SK-N-SH treated with all-trans-retinoic acid at 6 μM for 48 hours (cell line): ENCODE results near the gene SLC28A1.

ENCODE experiments used
- ATAC-seq: fragments of 200-7000 bp; cut with Tn5 transposase; 3 replicates; pipeline ENCODE4 v1.9.1; 2020; ENCODE audit warnings: mild to moderate bottlenecking, moderate library complexity
- ARNTL ChIP-seq: fragments of 450-650 bp; formaldehyde crosslinking; IDR thresholded peaks from 2 replicates; pipeline ENCODE4 v1.5.0; 2020; ENCODE audit warnings: low read depth, mild to moderate bottlenecking, moderate library complexity, borderline replicate concordance
- BACH2 ChIP-seq: fragments of 250-450 bp; sonication (Bioruptor Pico); IDR thresholded peaks from 2 replicates; pipeline ENCODE4 v1.9.0; 2021; ENCODE audit warnings: mild to moderate bottlenecking, borderline replicate concordance
- CREB5 ChIP-seq: fragments of 250-450 bp; sonication (Bioruptor Pico); IDR thresholded peaks from 2 replicates; pipeline ENCODE4 v1.5.1; 2020; ENCODE audit warnings: low read depth, mild to moderate bottlenecking, moderate library complexity
- CSDC2 ChIP-seq: fragments of 250-450 bp; sonication (Bioruptor Pico); IDR thresholded peaks from 2 replicates; pipeline ENCODE4 v1.5.0; 2020; ENCODE audit warnings: mild to moderate bottlenecking, moderate library complexity
- CSRNP3 ChIP-seq: fragments of 250-450 bp; sonication (Bioruptor Pico); IDR thresholded peaks from 2 replicates; pipeline ENCODE4 v1.5.1; 2021; ENCODE audit warnings: mild to moderate bottlenecking, moderate library complexity
- ESRRG ChIP-seq: fragments of 250-450 bp; sonication (Bioruptor Pico); IDR thresholded peaks from 2 replicates; pipeline ENCODE4 v1.6.1; 2021; ENCODE audit warnings: mild to moderate bottlenecking
- GLIS3 ChIP-seq: fragments of 250-450 bp; sonication (Bioruptor Pico); IDR thresholded peaks from 2 replicates; pipeline ENCODE4 v1.5.0; 2020; ENCODE audit warnings: mild to moderate bottlenecking, moderate library complexity
- ISL1 ChIP-seq: fragments of 250-450 bp; sonication (Bioruptor Pico); IDR thresholded peaks from 2 replicates; pipeline ENCODE4 v2.1.2; 2022; ENCODE audit warnings: mild to moderate bottlenecking, moderate library complexity
- OSR1 ChIP-seq: fragments of 250-450 bp; sonication (Bioruptor Pico); IDR thresholded peaks from 2 replicates; pipeline ENCODE4 v1.8.0; 2022; ENCODE audit warnings: moderate library complexity, mild to moderate bottlenecking, inconsistent platforms
- PPARA ChIP-seq: fragments of 250-450 bp; sonication (Bioruptor Pico); IDR thresholded peaks from 2 replicates; pipeline ENCODE4 v1.5.0; 2020; ENCODE audit warnings: mild to moderate bottlenecking, borderline replicate concordance
- SNAI2 ChIP-seq: fragments of 250-450 bp; sonication (Bioruptor Pico); IDR thresholded peaks from 2 replicates; pipeline ENCODE4 v1.5.0; 2020; ENCODE audit warnings: mild to moderate bottlenecking, moderate library complexity
- TCF4 ChIP-seq: fragments of 250-450 bp; sonication (Bioruptor Pico); IDR thresholded peaks from 2 replicates; pipeline ENCODE4 v1.8.0; 2021; ENCODE audit warnings: mild to moderate bottlenecking, moderate library complexity, borderline replicate concordance
- TOX ChIP-seq: fragments of 250-450 bp; sonication (Bioruptor Pico); IDR thresholded peaks from 2 replicates; pipeline ENCODE4 v1.8.0; 2021; ENCODE audit warnings: mild to moderate bottlenecking, moderate library complexity, borderline replicate concordance
- TSHZ2 ChIP-seq: fragments of 250-450 bp; sonication (Bioruptor Pico); IDR thresholded peaks from 2 replicates; pipeline ENCODE4 v1.5.0; 2020; ENCODE audit warnings: mild to moderate bottlenecking, moderate library complexity
- ZC3H10 ChIP-seq: fragments of 250-450 bp; sonication (Bioruptor Pico); IDR thresholded peaks from 2 replicates; pipeline ENCODE4 v1.5.1; 2021; ENCODE audit warnings: mild to moderate bottlenecking, moderate library complexity
- ZFP3 ChIP-seq: fragments of 250-450 bp; sonication (Bioruptor Pico); IDR thresholded peaks from 2 replicates; pipeline ENCODE4 v1.5.0; 2020; ENCODE audit warnings: mild to moderate bottlenecking, moderate library complexity
- ZFP30 ChIP-seq: fragments of 450-650 bp; formaldehyde crosslinking; IDR thresholded peaks from 2 replicates; pipeline ENCODE4 v1.5.0; 2022; ENCODE audit warnings: mild to moderate bottlenecking, moderate library complexity
- ZNF565 ChIP-seq: fragments of 450-650 bp; formaldehyde crosslinking; conservative IDR thresholded peaks from 2 replicates; pipeline ENCODE4 v1.5.0; 2020; ENCODE audit warnings: low read depth, mild to moderate bottlenecking, moderate library complexity
- ZNF70 ChIP-seq: fragments of 450-650 bp; formaldehyde crosslinking; IDR thresholded peaks from 2 replicates; pipeline ENCODE4 v1.5.0; 2020; ENCODE audit warnings: mild to moderate bottlenecking, moderate library complexity
- ZNF8 ChIP-seq: fragments of 450-650 bp; formaldehyde crosslinking; IDR thresholded peaks from 2 replicates; pipeline ENCODE4 v1.5.0; 2020; ENCODE audit warnings: mild to moderate bottlenecking, moderate library complexity
- TF ChIP-seq, protein P1 (sequence below): fragments of 250-450 bp; sonication (Bioruptor Pico); IDR thresholded peaks from 2 replicates; pipeline ENCODE4 v1.8.0; 2020; ENCODE audit warnings: mild to moderate bottlenecking, moderate library complexity, borderline replicate concordance
- TF ChIP-seq, protein P2 (sequence below): fragments of 250-450 bp; sonication (Bioruptor Pico); IDR thresholded peaks from 2 replicates; pipeline ENCODE4 v1.8.0; 2021; ENCODE audit warnings: low read depth, mild to moderate bottlenecking, moderate library complexity, borderline replicate concordance

Gene SLC28A1

DNA sequence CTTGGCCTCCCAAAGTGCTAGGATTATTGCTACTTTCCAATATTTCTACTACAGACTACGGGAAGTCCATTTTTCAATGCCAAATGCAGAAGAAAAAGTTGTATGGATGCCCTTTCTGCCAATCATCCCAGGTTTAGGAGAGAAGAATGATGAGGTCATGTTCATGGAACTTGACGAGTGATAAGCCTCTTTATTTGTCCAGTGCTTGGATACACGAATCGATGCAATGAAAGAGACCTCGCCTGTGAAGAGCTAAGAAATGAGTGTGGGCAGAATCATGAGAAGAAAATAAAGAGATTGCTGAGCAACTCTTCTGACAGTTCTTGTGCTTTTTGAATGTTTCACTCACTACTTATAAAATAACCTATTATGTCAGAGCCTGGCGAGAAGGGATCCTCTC, 996 bp upstream of the SLC28A1 start:
- no peak for TF ChIP-seq ZFP30 (CRISPR knock-in tag)
- TF ChIP-seq TCF4 (CRISPR knock-in tag): no peak
- TF ChIP-seq GLIS3: no peak
- TF ChIP-seq ARNTL (CRISPR knock-in tag): no peak
- TF ChIP-seq CREB5 (CRISPR knock-in tag): no peak
- TF ChIP-seq SNAI2 (CRISPR knock-in tag): no peak
- TF ChIP-seq ZNF565: no peak
- no peak for TF ChIP-seq TOX
- no peak for TF ChIP-seq OSR1 (CRISPR knock-in tag)
- no peak for TF ChIP-seq ZNF8
- no peak for TF ChIP-seq ZNF70
- TF ChIP-seq ESRRG (CRISPR knock-in tag): no peak
- TF ChIP-seq CSDC2: no peak
- TF ChIP-seq, protein P1, sequence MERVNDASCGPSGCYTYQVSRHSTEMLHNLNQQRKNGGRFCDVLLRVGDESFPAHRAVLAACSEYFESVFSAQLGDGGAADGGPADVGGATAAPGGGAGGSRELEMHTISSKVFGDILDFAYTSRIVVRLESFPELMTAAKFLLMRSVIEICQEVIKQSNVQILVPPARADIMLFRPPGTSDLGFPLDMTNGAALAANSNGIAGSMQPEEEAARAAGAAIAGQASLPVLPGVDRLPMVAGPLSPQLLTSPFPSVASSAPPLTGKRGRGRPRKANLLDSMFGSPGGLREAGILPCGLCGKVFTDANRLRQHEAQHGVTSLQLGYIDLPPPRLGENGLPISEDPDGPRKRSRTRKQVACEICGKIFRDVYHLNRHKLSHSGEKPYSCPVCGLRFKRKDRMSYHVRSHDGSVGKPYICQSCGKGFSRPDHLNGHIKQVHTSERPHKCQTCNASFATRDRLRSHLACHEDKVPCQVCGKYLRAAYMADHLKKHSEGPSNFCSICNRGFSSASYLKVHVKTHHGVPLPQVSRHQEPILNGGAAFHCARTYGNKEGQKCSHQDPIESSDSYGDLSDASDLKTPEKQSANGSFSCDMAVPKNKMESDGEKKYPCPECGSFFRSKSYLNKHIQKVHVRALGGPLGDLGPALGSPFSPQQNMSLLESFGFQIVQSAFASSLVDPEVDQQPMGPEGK: no peak
- TF ChIP-seq ISL1 (CRISPR knock-in tag): no peak
- TF ChIP-seq ZFP3 (CRISPR knock-in tag): no peak
- TF ChIP-seq PPARA: no peak
- no peak for TF ChIP-seq TSHZ2 (CRISPR knock-in tag)
- TF ChIP-seq, protein P2, sequence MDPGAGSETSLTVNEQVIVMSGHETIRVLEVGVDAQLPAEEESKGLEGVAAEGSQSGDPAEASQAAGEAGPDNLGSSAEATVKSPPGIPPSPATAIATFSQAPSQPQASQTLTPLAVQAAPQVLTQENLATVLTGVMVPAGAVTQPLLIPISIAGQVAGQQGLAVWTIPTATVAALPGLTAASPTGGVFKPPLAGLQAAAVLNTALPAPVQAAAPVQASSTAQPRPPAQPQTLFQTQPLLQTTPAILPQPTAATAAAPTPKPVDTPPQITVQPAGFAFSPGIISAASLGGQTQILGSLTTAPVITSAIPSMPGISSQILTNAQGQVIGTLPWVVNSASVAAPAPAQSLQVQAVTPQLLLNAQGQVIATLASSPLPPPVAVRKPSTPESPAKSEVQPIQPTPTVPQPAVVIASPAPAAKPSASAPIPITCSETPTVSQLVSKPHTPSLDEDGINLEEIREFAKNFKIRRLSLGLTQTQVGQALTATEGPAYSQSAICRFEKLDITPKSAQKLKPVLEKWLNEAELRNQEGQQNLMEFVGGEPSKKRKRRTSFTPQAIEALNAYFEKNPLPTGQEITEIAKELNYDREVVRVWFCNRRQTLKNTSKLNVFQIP: no peak
- ATAC-seq: no peak

GRCh38 chr15:84885801-84886200, 1.3 kb downstream of the SLC28A1 start:
- no peak for ATAC-seq
- TF ChIP-seq CSRNP3 (CRISPR knock-in tag) (no peak), ZNF565 (no peak), BACH2 (no peak), CREB5 (CRISPR knock-in tag) (no peak), ZFP3 (CRISPR knock-in tag) (no peak)

DNA sequence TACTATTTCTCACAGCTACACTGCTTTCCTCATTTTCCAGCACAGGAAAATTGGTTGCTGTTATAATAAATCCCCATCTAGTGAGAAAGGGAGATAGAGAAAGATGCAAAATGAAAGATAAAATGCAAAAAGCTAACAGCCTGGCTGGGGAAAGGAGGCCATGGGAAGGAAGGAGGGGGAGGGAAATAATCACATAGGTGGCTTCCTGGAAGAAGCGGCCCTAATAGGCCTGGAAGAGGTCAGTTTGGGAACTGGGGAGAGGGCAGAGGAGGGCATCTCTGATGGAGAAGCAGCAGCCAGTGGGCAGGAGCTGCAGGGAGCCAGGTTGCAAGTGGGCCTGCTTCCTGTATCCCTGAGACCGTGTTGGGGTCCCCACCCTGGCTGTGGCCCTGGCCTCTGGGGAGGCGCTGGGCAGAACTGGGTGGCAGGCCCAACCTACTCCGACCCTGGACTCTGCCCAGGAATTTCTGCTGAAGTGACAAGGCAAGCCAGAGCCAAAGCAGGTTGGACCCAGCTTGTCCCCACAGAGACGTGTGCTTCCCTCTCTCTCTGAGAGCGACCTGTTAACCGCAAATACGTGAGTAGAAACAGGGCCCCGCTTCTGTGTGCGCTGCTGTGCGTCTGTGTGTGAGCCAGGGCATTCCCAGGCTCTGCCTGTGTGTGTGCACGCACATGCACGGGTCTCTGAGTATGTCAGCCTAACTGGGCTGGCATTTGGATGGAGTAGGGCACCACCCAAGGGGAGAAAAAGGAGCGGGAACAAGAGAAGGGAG, 1.9 kb downstream of the SLC28A1 start:
- no peak for ATAC-seq
- no peak for TF ChIP-seq BACH2
- no peak for TF ChIP-seq TSHZ2 (CRISPR knock-in tag)
- TF ChIP-seq TOX: no peak
- TF ChIP-seq CREB5 (CRISPR knock-in tag): no peak
- no peak for TF ChIP-seq CSDC2
- TF ChIP-seq TCF4 (CRISPR knock-in tag): no peak
- TF ChIP-seq ARNTL (CRISPR knock-in tag): no peak
- TF ChIP-seq ZC3H10: no peak
- no peak for TF ChIP-seq ESRRG (CRISPR knock-in tag)
